ENCODE measurements around the gene CD84.
"Not testable (repeated sequence)": the region's sequence is repeated elsewhere in the genome, so short reads cannot be mapped to it uniquely, and the experiment has no call there.

CD84 gene

GRCh38 chr1:160517519-160517918 lies 61.8 kb downstream of the CD84 start:
- DNase-seq (ENCODE audit: low spot score), result not testable (repeated sequence)

GRCh38 chr1:160515908-160516307 lies 63.4 kb downstream of the CD84 start:
- not testable (repeated sequence) for DNase-seq (ENCODE audit: low spot score)

GRCh38 chr1:160504651-160505050 lies 74.6 kb downstream of the CD84 start:
- no peak for DNase-seq (ENCODE audit: low spot score)

GRCh38 chr1:160503087-160503486 lies 76.2 kb downstream of the CD84 start:
- DNase-seq (ENCODE audit: low spot score), result no peak

GRCh38 chr1:160500321-160500990 lies 78.8 kb downstream of the CD84 start:
- no peak for DNase-seq (ENCODE audit: low spot score)

GRCh38 chr1:160499631-160500030 lies 79.7 kb downstream of the CD84 start:
- DNase-seq (ENCODE audit: low spot score), result no peak

- not testable (repeated sequence) for DNase-seq (ENCODE audit: low spot score)
These were observed 80.8 kb downstream of the CD84 start for GRCh38 chr1:160498301-160499065.

- no peak for DNase-seq (ENCODE audit: low spot score)
These were observed 83.0 kb downstream of the CD84 start for GRCh38 chr1:160496334-160496733.

GRCh38 chr1:160494620-160495019 lies 84.7 kb downstream of the CD84 start:
- no peak for DNase-seq (ENCODE audit: low spot score)

GRCh38 chr1:160492617-160493016 lies 86.7 kb downstream of the CD84 start:
- no peak for DNase-seq (ENCODE audit: low spot score)

- no peak for DNase-seq (ENCODE audit: low spot score)
These were observed 87.3 kb downstream of the CD84 start for GRCh38 chr1:160491981-160492380.

Data from SK-N-DZ (cell line).